GM21717 (cell line): ENCODE measurements around the gene DIS3L2.

Source experiments
- ATAC-seq: cut with Tn5 transposase; IDR thresholded peaks from one replicate; pipeline ENCODE4 v1.9.1; 2021; ENCODE audit warnings: mild to moderate bottlenecking, moderate library complexity; ENCODE audit not compliant: unreplicated experiment

Gene DIS3L2

GRCh38 chr2:231951452-231952035 lies 10.0 kb upstream of the DIS3L2 start:
- no peak for ATAC-seq

GRCh38 chr2:231955758-231956472 lies 5.6 kb upstream of the DIS3L2 start:
- ATAC-seq = no peak

- no peak for ATAC-seq
Measured at GRCh38 chr2:231957913-231958763, 3.4 kb upstream of the DIS3L2 start.

- ATAC-seq = peak; percentile 30
Measured at GRCh38 chr2:231960810-231961348, 634 bp upstream of the DIS3L2 start.

GRCh38 chr2:231965102-231965501 lies 3.6 kb downstream of the DIS3L2 start:
- no peak for ATAC-seq

GRCh38 chr2:231966886-231967285 lies 5.4 kb downstream of the DIS3L2 start:
- ATAC-seq = no peak

- ATAC-seq = no peak
Measured at GRCh38 chr2:231968820-231969219, 7.3 kb downstream of the DIS3L2 start.

GRCh38 chr2:231970461-231970860 lies 8.9 kb downstream of the DIS3L2 start:
- no peak for ATAC-seq

- no peak for ATAC-seq
Measured at GRCh38 chr2:231975001-231975400, 13.5 kb downstream of the DIS3L2 start.

GRCh38 chr2:231977430-231977829 lies 15.9 kb downstream of the DIS3L2 start:
- no peak for ATAC-seq

- ATAC-seq = no peak
Measured at GRCh38 chr2:231984992-231985391, 23.5 kb downstream of the DIS3L2 start.

GRCh38 chr2:231985823-231986261 lies 24.3 kb downstream of the DIS3L2 start:
- no peak for ATAC-seq

- no peak for ATAC-seq
Measured at GRCh38 chr2:231987124-231987727, 25.7 kb downstream of the DIS3L2 start.

GRCh38 chr2:231988179-231988866 lies 26.8 kb downstream of the DIS3L2 start:
- no peak for ATAC-seq

- no peak for ATAC-seq
Measured at GRCh38 chr2:231991664-231992063, 30.2 kb downstream of the DIS3L2 start.

GRCh38 chr2:231992888-231993287 lies 31.4 kb downstream of the DIS3L2 start:
- no peak for ATAC-seq

GRCh38 chr2:231996797-231997540 lies 35.5 kb downstream of the DIS3L2 start:
- ATAC-seq = no peak

GRCh38 chr2:231998046-231998445 lies 36.5 kb downstream of the DIS3L2 start:
- ATAC-seq = no peak

GRCh38 chr2:232000439-232000838 lies 38.9 kb downstream of the DIS3L2 start:
- ATAC-seq = no peak

GRCh38 chr2:232001073-232001472 lies 39.6 kb downstream of the DIS3L2 start:
- ATAC-seq = no peak
